ENCODE data around the gene SYNDIG1.
"Not testable (repeated sequence)": the region's sequence is repeated elsewhere in the genome, so short reads cannot be mapped to it uniquely, and the experiment has no call there.

The SYNDIG1 gene

GRCh38 chr20:24616258-24617079 is 147.0 kb downstream of the SYNDIG1 start:
- no peak for TF ChIP-seq CTCF (IDR thresholded peaks at IDR 0.05; ENCODE audit: low read depth, low read length)
- no peak for DNase-seq (ENCODE audit: extremely low read depth, low read depth)

GRCh38 chr20:24617080-24617432 is 147.6 kb downstream of the SYNDIG1 start:
- no peak for TF ChIP-seq CTCF (IDR thresholded peaks at IDR 0.05; ENCODE audit: low read depth, low read length)
- DNase-seq (ENCODE audit: extremely low read depth, low read depth), result no peak

DNA sequence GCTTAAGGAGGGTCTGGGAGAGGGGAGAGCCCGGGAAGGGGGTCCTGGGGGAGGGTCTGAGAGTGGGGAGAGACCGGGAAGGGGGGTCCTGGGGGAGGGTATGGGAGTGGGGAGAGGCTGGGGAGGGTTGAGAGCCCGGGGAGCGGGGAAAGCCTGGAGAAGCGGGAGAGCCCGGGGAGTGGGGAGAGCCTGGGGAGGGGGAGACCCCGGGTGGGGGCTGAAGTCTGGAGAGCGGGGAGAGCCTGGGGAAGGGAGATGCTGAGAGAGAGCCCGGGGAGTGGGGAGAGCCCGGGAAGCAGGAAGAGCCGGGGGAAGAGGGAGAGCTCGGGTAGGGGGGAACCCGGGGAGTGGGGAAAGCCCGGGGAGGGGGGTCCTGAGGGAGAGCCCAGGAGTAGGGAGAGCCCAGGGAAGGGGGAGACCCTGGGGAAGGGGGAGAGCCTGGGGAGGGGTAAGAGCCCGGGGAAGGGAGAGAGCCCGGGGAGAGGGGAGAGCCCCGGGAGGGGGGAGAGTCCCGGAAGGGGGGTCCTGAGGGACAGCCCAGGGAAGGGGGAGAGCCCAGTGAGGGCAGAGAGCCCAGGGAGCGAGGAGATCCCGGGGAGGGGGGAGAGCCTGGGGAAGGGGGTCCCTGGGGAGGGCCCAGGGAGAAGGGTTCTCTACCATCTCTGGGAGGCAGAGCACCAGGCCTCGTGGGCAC is 148.5 kb downstream of the SYNDIG1 start:
- DNase-seq (ENCODE audit: extremely low read depth, low read depth), result no peak
- no peak for TF ChIP-seq CTCF (IDR thresholded peaks at IDR 0.05; ENCODE audit: low read depth, low read length)

- DNase-seq (ENCODE audit: extremely low read depth, low read depth), result no peak
- no peak for TF ChIP-seq CTCF (IDR thresholded peaks at IDR 0.05; ENCODE audit: low read depth, low read length)
These were observed 149.3 kb downstream of the SYNDIG1 start for GRCh38 chr20:24618739-24619138.

DNA sequence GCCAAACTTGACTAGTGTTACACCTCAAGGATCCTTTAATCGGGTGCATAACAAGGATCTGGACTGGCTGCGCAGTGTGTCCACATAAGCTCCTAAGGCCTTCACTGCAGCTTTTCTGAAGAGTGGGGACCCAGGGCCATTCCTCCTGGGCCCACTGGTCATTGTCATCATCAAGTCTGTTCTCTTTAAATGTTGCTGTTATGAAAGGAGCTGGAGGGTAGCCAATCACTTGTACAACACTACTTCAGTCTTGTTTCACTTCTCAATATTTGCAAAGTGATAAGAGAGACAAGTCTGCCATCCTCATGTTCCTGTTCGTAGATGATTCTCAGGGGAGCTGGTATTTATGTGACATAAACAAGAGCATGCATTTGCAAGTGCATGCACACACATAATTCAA is 149.8 kb downstream of the SYNDIG1 start:
- no peak for DNase-seq (ENCODE audit: extremely low read depth, low read depth)
- no peak for TF ChIP-seq CTCF (IDR thresholded peaks at IDR 0.05; ENCODE audit: low read depth, low read length)

DNA sequence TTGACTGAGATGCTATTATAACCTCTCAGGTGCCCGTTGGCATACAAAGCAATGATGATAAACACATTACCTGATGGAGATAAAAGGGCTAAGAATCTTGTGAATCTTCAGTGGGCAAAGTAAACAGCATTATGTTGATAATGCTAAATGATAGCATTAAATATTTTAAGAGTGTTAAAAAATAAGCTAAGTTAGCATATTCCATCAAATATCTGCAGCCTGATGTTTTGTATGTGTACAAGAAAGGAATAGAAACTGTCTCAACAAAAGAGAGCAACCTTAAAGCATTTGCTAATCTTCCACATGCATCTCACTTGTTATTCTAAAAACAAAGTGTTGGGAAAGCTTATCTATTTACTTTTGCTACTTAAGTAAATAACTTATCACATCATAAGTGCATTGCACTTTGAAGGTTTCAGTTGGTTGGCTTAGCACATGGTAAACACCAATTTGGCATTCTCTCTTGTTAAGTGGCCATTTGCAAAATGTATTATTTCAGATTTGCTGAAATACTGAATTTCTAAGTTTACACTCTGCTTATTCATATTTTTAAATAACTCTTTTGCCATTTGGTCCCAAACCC is 151.6 kb downstream of the SYNDIG1 start:
- DNase-seq (ENCODE audit: extremely low read depth, low read depth), result no peak
- no peak for TF ChIP-seq CTCF (IDR thresholded peaks at IDR 0.05; ENCODE audit: low read depth, low read length)

- no peak for DNase-seq (ENCODE audit: extremely low read depth, low read depth)
- TF ChIP-seq CTCF (IDR thresholded peaks at IDR 0.05; ENCODE audit: low read depth, low read length), result no peak
These were observed 153.4 kb downstream of the SYNDIG1 start for GRCh38 chr20:24622856-24623255.

DNA sequence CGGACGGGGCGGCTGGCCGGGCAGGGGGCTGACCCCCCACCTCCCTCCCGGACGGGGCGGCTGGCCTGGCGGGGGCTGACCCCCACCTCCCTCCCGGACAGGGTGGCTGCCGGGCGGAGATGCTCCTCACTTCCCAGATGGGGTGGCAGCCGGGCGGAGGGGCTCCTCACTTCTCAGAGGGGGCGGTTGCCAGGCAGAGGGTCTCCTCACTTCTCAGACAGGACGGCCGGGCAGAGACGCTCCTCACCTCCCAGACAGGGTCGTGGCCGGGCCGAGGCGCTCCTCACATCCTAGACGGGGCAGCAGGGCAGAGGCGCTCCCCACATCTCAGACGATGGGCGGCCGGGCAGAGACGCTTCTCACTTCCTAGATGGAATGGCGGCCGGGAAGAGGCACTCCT is 156.7 kb downstream of the SYNDIG1 start:
- not testable (repeated sequence) for DNase-seq (ENCODE audit: extremely low read depth, low read depth)
